Stimulated activated CD4-positive, alpha-beta T cell treated with anti-CD3 and anti-CD28 coated beads, TNF-alpha, amount 100 ng/mL, for 4 hours (primary cell): ENCODE data around the gene PLA2G3.
A peak's percentile ranks its signal among the peaks of the same experiment; 100 is the strongest.
"Not testable (repeated sequence)": the region's sequence is repeated elsewhere in the genome, so short reads cannot be mapped to it uniquely, and the experiment has no call there.

ENCODE experiments used
- DNase-seq, 3 experiments: peaks; one replicate each; pipeline ENCODE4 v3.0.0-alpha.2; 2020; ENCODE audit warnings: low read depth in 3 of 3

The PLA2G3 gene

GRCh38 chr22:31122532-31123291, 17.6 kb downstream of the PLA2G3 start, which contains the start of gene INPP5J:
TSS of gene INPP5J (plus strand) at chr22:31122966. CDS start at chr22:31123015, 49 bp downstream.
- DNase-seq, result no peak

GRCh38 chr22:31122196-31122531, 18.1 kb downstream of the PLA2G3 start:
- no peak for DNase-seq

- DNase-seq, result no peak
Measured at GRCh38 chr22:31121403-31121802, 18.9 kb downstream of the PLA2G3 start.

GRCh38 chr22:31120642-31121041, 19.7 kb downstream of the PLA2G3 start:
- DNase-seq, result no peak

- DNase-seq, result no peak
Measured at GRCh38 chr22:31120230-31120629, 20.1 kb downstream of the PLA2G3 start.

GRCh38 chr22:31119026-31119717, 21.1 kb downstream of the PLA2G3 start:
- DNase-seq, result no peak

GRCh38 chr22:31118046-31118820, 22.1 kb downstream of the PLA2G3 start:
- DNase-seq, result no peak

- not testable (repeated sequence) for DNase-seq
Measured at GRCh38 chr22:31112547-31113091, 27.7 kb downstream of the PLA2G3 start.

- no peak for DNase-seq
Measured at GRCh38 chr22:31107894-31108218, 32.5 kb downstream of the PLA2G3 start.

- DNase-seq, result peak; percentile 70 to 77 (median 74)
Measured at GRCh38 chr22:31107178-31107893, 33.0 kb downstream of the PLA2G3 start, which contains the start of gene SELENOM. TSS of gene SELENOM (minus strand) at chr22:31107568. CDS start at chr22:31107505, 63 bp downstream.

GRCh38 chr22:31106731-31107177, 33.6 kb downstream of the PLA2G3 start:
- DNase-seq, result no peak

GRCh38 chr22:31106001-31106571, 34.2 kb downstream of the PLA2G3 start:
- no peak for DNase-seq

- DNase-seq, result no peak
Measured at GRCh38 chr22:31105282-31105929, 34.9 kb downstream of the PLA2G3 start.

- DNase-seq, result no peak
Measured at GRCh38 chr22:31104869-31105268, 35.4 kb downstream of the PLA2G3 start.

GRCh38 chr22:31103899-31104694, 36.2 kb downstream of the PLA2G3 start:
- DNase-seq, result no peak

GRCh38 chr22:31103111-31103510, 37.2 kb downstream of the PLA2G3 start:
- no peak for DNase-seq

GRCh38 chr22:31102441-31103081, 37.7 kb downstream of the PLA2G3 start:
- DNase-seq, result no peak

- no peak for DNase-seq
Measured at GRCh38 chr22:31100762-31101525, 39.4 kb downstream of the PLA2G3 start.
